Neural cell (in vitro differentiated cells): ENCODE data around the gene LRBA. TPM values are rescaled to one million over a fixed set of nuclear protein-coding genes. Genes with fewer than 3 reads are reported as not detected.

Experiments used
- H2AFZ ChIP-seq: fragments of 200-600, 300-800 bp; sonication (generic), shearing (Covaris generic); 2 replicates; pipeline ENCODE4 v1.6.0; 2014; ENCODE audit warnings: low read depth, mild to moderate bottlenecking, antibody characterized with exemption, low read length, moderate library complexity
- H3F3A ChIP-seq: fragments of 200-600 bp; shearing (Covaris generic); 2 replicates; pipeline ENCODE4 v1.6.1; 2016; ENCODE audit warnings: mild to moderate bottlenecking, moderate library complexity, mixed read lengths, antibody characterized with exemption, low read length; ENCODE audit not compliant: insufficient read depth, poor library complexity, severe bottlenecking
- H3K27ac ChIP-seq: fragments of 200-600, 300-800 bp; sonication (generic), shearing (Covaris generic); 2 replicates; pipeline ENCODE4 v1.5.1; 2014; ENCODE audit warnings: mild to moderate bottlenecking, low read length, moderate library complexity
- H3K27me3 ChIP-seq: fragments of 300-800, 200-600 bp; sonication (generic), shearing (Covaris generic); 2 replicates; pipeline ENCODE4 v1.6.0; 2014; ENCODE audit warnings: mild to moderate bottlenecking, low read depth, low read length, moderate library complexity; ENCODE audit not compliant: insufficient read depth
- H3K36me3 ChIP-seq: fragments of 300-800, 200-600 bp; sonication (generic), shearing (Covaris generic); 2 replicates; pipeline ENCODE4 v1.5.1; 2014; ENCODE audit warnings: mild to moderate bottlenecking, antibody characterized with exemption, low read length, moderate library complexity; ENCODE audit not compliant: insufficient read depth
- H3K4me2 ChIP-seq: fragments of 300-800, 200-600 bp; sonication (generic), shearing (Covaris generic); 2 replicates; pipeline ENCODE4 v1.6.0; 2014; ENCODE audit warnings: mild to moderate bottlenecking, low read length
- H3K4me3 ChIP-seq: fragments of 300-800, 200-600 bp; sonication (generic), shearing (Covaris generic); 2 replicates; pipeline ENCODE4 v1.5.1; 2014; ENCODE audit warnings: mild to moderate bottlenecking, low read length, moderate library complexity
- H3K79me2 ChIP-seq: fragments of 200-600 bp; shearing (Covaris generic); replicated peaks from 2 replicates; pipeline ENCODE4 v1.6.0; 2014; ENCODE audit warnings: mild to moderate bottlenecking, low read length, moderate library complexity; ENCODE audit not compliant: insufficient read depth
- H3K9ac ChIP-seq: fragments of 300-800, 200-600 bp; sonication (generic), shearing (Covaris generic); 2 replicates; pipeline ENCODE4 v1.6.1; 2016; ENCODE audit warnings: mild to moderate bottlenecking, low read length, mixed read lengths
- H3K9me2 ChIP-seq: fragments of 200-600 bp; shearing (Covaris generic); 2 replicates; pipeline ENCODE4 v1.6.1; 2016; ENCODE audit warnings: mild to moderate bottlenecking, low read length, mixed read lengths; ENCODE audit not compliant: insufficient read depth
- H3K9me3 ChIP-seq: fragments of 200-600, 300-800 bp; sonication (generic), shearing (Covaris generic); 2 replicates; pipeline ENCODE4 v1.6.1; 2016; ENCODE audit warnings: mild to moderate bottlenecking, mixed run types, low read length, moderate library complexity, mixed read lengths
- H4K20me1 ChIP-seq: fragments of 200-600 bp; shearing (Covaris generic); 2 replicates; pipeline ENCODE4 v1.6.1; 2016; ENCODE audit warnings: mild to moderate bottlenecking, mixed run types; ENCODE audit not compliant: insufficient read depth
- EP300 ChIP-seq: fragments of 450-650 bp; conservative IDR thresholded peaks from 2 replicates; pipeline ENCODE4 v1.6.1; 2014; ENCODE audit warnings: antibody characterized with exemption, mild to moderate bottlenecking, moderate library complexity; ENCODE audit not compliant: poor library complexity, severe bottlenecking
- EZH2 ChIP-seq: fragments of 200-600, 300-800 bp; shearing (Covaris generic), sonication (generic); IDR thresholded peaks from 2 replicates; pipeline ENCODE4 v1.6.1; 2014; ENCODE audit warnings: antibody characterized with exemption, low read length, borderline replicate concordance, mild to moderate bottlenecking; ENCODE audit not compliant: insufficient read depth, poor library complexity, severe bottlenecking
- MXI1 ChIP-seq: fragments of 450-650 bp; conservative IDR thresholded peaks from 2 replicates; pipeline ENCODE4 v1.6.1; 2014; ENCODE audit warnings: antibody characterized with exemption, mild to moderate bottlenecking; ENCODE audit not compliant: poor library complexity, severe bottlenecking
- POLR2AphosphoS5 ChIP-seq: IDR thresholded peaks from 2 replicates; pipeline ENCODE4 v1.6.1; 2012
- RAD21 ChIP-seq: fragments of 450-650 bp; conservative IDR thresholded peaks from 2 replicates; pipeline ENCODE4 v1.6.1; 2014; ENCODE audit warnings: antibody characterized with exemption, mild to moderate bottlenecking, moderate library complexity
- SMC3 ChIP-seq: fragments of 450-650 bp; conservative IDR thresholded peaks from 2 replicates; pipeline ENCODE4 v1.6.1; 2014; ENCODE audit warnings: antibody characterized with exemption, mild to moderate bottlenecking, moderate library complexity; ENCODE audit not compliant: poor library complexity
- TAF1 ChIP-seq: IDR thresholded peaks from 2 replicates; pipeline ENCODE4 v1.6.1; 2012; ENCODE audit warnings: low read depth
- polyA plus RNA-seq: library from polyadenylated mRNA; depleted of rRNA; stranded (reverse); fragments of >200 nt; gene quantifications from 2 replicates; pipeline ENCODE4 v1.2.3, GENCODE V29; 2014
- TF ChIP-seq, protein P1 (sequence below): fragments of 450-650 bp; IDR thresholded peaks from 2 replicates; pipeline ENCODE4 v1.5.1; 2014; ENCODE audit warnings: antibody characterized with exemption, mild to moderate bottlenecking, moderate library complexity; ENCODE audit not compliant: poor library complexity, severe bottlenecking
- TF ChIP-seq, protein P2 (sequence below): IDR thresholded peaks from 2 replicates; pipeline ENCODE4 v1.6.1; 2012; ENCODE audit warnings: borderline replicate concordance

The LRBA gene
- polyA plus RNA-seq, 1 donor from 2014 or later = 7.1 TPM

DNA sequence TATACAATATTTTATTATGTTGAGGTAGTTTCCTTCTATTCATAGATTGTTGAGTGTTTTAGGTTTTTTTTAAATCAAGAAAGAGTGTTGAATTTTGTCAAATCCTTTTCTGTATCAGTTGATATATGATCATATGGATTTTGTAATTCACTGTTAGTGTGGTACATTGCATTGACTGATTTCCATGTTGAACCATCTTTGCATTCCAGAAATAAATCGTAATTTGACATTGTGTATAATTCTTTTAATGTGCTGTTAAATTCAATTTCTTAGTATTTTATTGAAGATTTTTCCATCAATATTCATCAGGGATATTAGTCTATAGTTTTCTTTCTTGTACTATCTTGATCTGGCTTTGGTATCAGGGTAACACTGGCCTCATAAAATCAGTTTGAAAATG lies 103.8 kb downstream of the LRBA start:
- no peaks in the 10 kb centered on the region for H3K9me2 ChIP-seq
- H3K27ac ChIP-seq = no peak overlapping the region
- no peaks in the 10 kb centered on the region for H3K36me3 ChIP-seq
- H3K4me3 ChIP-seq = no peak overlapping the region
- H3K27me3 ChIP-seq = no peaks in the 10 kb centered on the region
- no peaks in the 10 kb centered on the region for H3K79me2 ChIP-seq
- H4K20me1 ChIP-seq = no peaks in the 10 kb centered on the region
- no peak overlapping the region for H3K4me2 ChIP-seq
- H2AFZ ChIP-seq = no peak overlapping the region
- no peak overlapping the region for H3K9ac ChIP-seq
- no peaks in the 10 kb centered on the region for H3F3A ChIP-seq
- no peak for TF ChIP-seq SMC3
- TF ChIP-seq MXI1 = no peak
- TF ChIP-seq EP300 = no peak
- no peak for TF ChIP-seq POLR2AphosphoS5
- no peak for TF ChIP-seq EZH2
- TF ChIP-seq RAD21 = no peak
- TF ChIP-seq, protein P1, sequence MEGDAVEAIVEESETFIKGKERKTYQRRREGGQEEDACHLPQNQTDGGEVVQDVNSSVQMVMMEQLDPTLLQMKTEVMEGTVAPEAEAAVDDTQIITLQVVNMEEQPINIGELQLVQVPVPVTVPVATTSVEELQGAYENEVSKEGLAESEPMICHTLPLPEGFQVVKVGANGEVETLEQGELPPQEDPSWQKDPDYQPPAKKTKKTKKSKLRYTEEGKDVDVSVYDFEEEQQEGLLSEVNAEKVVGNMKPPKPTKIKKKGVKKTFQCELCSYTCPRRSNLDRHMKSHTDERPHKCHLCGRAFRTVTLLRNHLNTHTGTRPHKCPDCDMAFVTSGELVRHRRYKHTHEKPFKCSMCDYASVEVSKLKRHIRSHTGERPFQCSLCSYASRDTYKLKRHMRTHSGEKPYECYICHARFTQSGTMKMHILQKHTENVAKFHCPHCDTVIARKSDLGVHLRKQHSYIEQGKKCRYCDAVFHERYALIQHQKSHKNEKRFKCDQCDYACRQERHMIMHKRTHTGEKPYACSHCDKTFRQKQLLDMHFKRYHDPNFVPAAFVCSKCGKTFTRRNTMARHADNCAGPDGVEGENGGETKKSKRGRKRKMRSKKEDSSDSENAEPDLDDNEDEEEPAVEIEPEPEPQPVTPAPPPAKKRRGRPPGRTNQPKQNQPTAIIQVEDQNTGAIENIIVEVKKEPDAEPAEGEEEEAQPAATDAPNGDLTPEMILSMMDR = no peak
- no peak for TF ChIP-seq TAF1
- TF ChIP-seq, protein P2, sequence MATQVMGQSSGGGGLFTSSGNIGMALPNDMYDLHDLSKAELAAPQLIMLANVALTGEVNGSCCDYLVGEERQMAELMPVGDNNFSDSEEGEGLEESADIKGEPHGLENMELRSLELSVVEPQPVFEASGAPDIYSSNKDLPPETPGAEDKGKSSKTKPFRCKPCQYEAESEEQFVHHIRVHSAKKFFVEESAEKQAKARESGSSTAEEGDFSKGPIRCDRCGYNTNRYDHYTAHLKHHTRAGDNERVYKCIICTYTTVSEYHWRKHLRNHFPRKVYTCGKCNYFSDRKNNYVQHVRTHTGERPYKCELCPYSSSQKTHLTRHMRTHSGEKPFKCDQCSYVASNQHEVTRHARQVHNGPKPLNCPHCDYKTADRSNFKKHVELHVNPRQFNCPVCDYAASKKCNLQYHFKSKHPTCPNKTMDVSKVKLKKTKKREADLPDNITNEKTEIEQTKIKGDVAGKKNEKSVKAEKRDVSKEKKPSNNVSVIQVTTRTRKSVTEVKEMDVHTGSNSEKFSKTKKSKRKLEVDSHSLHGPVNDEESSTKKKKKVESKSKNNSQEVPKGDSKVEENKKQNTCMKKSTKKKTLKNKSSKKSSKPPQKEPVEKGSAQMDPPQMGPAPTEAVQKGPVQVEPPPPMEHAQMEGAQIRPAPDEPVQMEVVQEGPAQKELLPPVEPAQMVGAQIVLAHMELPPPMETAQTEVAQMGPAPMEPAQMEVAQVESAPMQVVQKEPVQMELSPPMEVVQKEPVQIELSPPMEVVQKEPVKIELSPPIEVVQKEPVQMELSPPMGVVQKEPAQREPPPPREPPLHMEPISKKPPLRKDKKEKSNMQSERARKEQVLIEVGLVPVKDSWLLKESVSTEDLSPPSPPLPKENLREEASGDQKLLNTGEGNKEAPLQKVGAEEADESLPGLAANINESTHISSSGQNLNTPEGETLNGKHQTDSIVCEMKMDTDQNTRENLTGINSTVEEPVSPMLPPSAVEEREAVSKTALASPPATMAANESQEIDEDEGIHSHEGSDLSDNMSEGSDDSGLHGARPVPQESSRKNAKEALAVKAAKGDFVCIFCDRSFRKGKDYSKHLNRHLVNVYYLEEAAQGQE = no peak
- no peaks in the 10 kb centered on the region for H3K9me3 ChIP-seq

DNA sequence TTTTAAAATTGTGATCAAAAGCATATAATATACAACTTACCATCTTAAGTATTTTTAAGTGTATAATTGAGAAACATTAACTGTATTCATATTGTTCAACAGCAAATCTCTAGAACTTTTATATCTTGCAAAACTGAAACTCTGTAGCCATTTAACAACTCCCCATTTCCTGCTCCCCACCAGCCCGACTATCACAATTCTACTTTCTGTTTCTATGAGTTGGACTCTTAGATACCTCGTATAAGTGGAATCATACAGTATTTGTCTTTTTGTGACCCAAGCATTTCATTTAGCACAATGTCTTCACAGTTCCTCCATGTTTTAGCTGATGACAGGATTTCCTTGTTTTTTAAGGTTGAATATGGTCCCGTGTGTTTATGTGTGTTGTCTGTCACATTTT lies 106.0 kb downstream of the LRBA start:
- Histone ChIP-seq H3K9me2 (no peaks in the 10 kb centered on the region), H3K4me2 (no peak overlapping the region), H3K4me3 (no peak overlapping the region), H2AFZ (no peak overlapping the region), H3K27me3 (no peaks in the 10 kb centered on the region), H3F3A (no peaks in the 10 kb centered on the region), H3K9me3 (no peaks in the 10 kb centered on the region), H3K36me3 (no peaks in the 10 kb centered on the region), H4K20me1 (no peaks in the 10 kb centered on the region), H3K9ac (no peak overlapping the region), H3K27ac (no peak overlapping the region), H3K79me2 (no peaks in the 10 kb centered on the region)
- no peak for TF ChIP-seq MXI1
- no peak for TF ChIP-seq SMC3
- no peak for TF ChIP-seq RAD21
- TF ChIP-seq, protein P1 = no peak
- no peak for TF ChIP-seq EP300
- no peak for TF ChIP-seq TAF1
- no peak for TF ChIP-seq POLR2AphosphoS5
- TF ChIP-seq, protein P2 = no peak
- TF ChIP-seq EZH2 = no peak
